ENCODE measurements around the gene THOC5.

GRCh38 chr22:29578462-29579200, 25.1 kb upstream of the THOC5 start:
- TF ChIP-seq SP1 (IDR thresholded peaks at IDR 0.05; ENCODE audit: low read depth) (no peak), POLR2A (IDR thresholded peaks at IDR 0.05; ENCODE audit: borderline replicate concordance, extremely low read depth, insufficient read depth, insufficient read length) (no peak), POLR2AphosphoS5 (IDR thresholded peaks at IDR 0.05; ENCODE audit: low read depth, low read length) (no peak), CTCF (IDR thresholded peaks at IDR 0.05 in 2 of 3, conservative IDR thresholded peaks at IDR 0.05 in 1 of 3; ENCODE audit: borderline replicate concordance in 1 of 3, insufficient read depth in 1 of 3, low read depth in 2 of 3, low read length in 2 of 3) (no peak), MAX (IDR thresholded peaks at IDR 0.05) (no peak), EZH2 (IDR thresholded peaks at IDR 0.05) (no peak), EGR1 (IDR thresholded peaks at IDR 0.05; ENCODE audit: low read depth) (no peak), SIN3A (IDR thresholded peaks at IDR 0.05; ENCODE audit: low read depth) (no peak), EZH2phosphoT487 (IDR thresholded peaks at IDR 0.05; ENCODE audit: borderline replicate concordance) (no peak), YY1 (IDR thresholded peaks at IDR 0.05; ENCODE audit: extremely low read depth, insufficient replicate concordance, low read depth, low read length) (no peak), CEBPB (IDR thresholded peaks at IDR 0.05; ENCODE audit: low read depth) (no peak), ZBTB33 (IDR thresholded peaks at IDR 0.05; ENCODE audit: extremely low read depth, insufficient replicate concordance, low read length) (no peak), REST (IDR thresholded peaks at IDR 0.05; ENCODE audit: low read depth) (no peak), FOSL1 (IDR thresholded peaks at IDR 0.05; ENCODE audit: low read depth) (no peak)

Measured in HCT116 (cell line).